Muscle of leg (tissue), 11 donors: ENCODE measurements around the gene TP53AIP1. TPM values are rescaled to one million over a fixed set of nuclear protein-coding genes. Genes with fewer than 3 reads are reported as not detected.

Experiments
- DNase-seq: peaks from one replicate; pipeline ENCODE4 v3.0.0; 2013
- H3K27ac ChIP-seq: one replicate; pipeline ENCODE4 v1.5.1; 2013; ENCODE audit warnings: mild to moderate bottlenecking, low read length, control low read depth
- H3K27me3 ChIP-seq: one replicate; pipeline ENCODE4 v1.6.1; 2013; ENCODE audit warnings: low read length; ENCODE audit not compliant: control insufficient read depth, insufficient read depth
- H3K36me3 ChIP-seq: one replicate; pipeline ENCODE4 v1.6.1; 2013; ENCODE audit warnings: low read length; ENCODE audit not compliant: control insufficient read depth, insufficient read depth
- H3K4me1 ChIP-seq: one replicate; pipeline ENCODE4 v1.6.1; 2013; ENCODE audit warnings: low read length; ENCODE audit not compliant: control insufficient read depth, insufficient read depth
- H3K4me3 ChIP-seq: one replicate; pipeline ENCODE4 v1.5.1; 2013; ENCODE audit warnings: low read length, control low read depth
- H3K9me3 ChIP-seq: replicated peaks from 2 replicates; pipeline ENCODE4 v1.6.1; 2013; ENCODE audit warnings: low read depth, low read length; ENCODE audit not compliant: control insufficient read depth
- WGBS: methylation state at CpG from one replicate; pipeline ENCODE4 v1.1.5; 2013; ENCODE audit warnings: missing lambda C conversion rate; ENCODE audit not compliant: insufficient coverage; 5-methylcytosine and 5-hydroxymethylcytosine counted together
- polyA plus RNA-seq, 8 donors: library from polyadenylated mRNA; unstranded; fragments of 120-200 nt; gene quantifications; one replicate each; pipeline versions ENCODE4 v1.2.1 to v1.2.3, GENCODE V29; 2013; ENCODE audit warnings: inconsistent platforms in 1 of 8, low replicate concordance in 1 of 8; ENCODE audit not compliant: insufficient read length in 8 of 8, insufficient read depth in 1 of 8
- total RNA-seq: library from RNA; stranded (reverse); fragments of 120-200 nt; gene quantifications from one replicate; pipeline ENCODE4 v1.2.4, GENCODE V29; 2013

The TP53AIP1 gene
- total and polyA plus RNA-seq, 9 donors: 0.15 to 2.2 (median 0.24) TPM; not detected in 1

DNA sequence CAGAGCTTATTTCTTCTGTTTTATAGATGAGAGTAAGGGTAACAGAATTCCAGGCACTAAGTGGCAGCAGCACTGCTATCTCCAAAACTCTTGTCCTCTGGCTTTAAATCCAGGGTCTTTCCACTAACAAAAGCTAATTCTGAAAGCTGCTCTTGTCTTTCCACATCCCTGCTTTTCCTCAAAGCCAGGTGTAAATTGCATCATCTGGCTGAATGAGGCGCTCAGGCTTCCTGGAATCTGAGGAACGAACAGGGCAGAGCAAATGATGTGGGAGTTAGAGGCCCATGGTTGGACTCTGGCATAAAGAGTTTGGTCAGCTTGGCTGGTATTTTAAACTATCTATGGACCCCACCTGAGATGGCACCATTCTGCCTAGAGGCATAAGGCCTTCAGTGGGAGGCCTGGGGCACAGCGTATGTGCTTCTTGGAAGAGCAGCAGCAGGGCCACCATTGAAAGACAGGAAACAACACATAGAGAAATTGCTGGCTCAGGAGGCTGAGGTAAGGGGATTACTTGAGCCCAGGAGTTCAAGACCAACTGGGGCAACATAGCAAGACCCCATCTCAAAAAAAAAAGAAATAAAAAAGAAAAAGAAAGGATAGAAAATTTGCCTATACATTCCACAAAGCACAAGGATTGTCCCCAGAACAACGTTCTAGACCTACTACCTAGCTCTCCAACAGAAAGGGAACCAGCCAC lies 49.7 kb downstream of the TP53AIP1 start:
- Histone ChIP-seq H3K27me3 (peaks cover 36% of the 10 kb centered on the region), H3K9me3 (no peaks in the 10 kb centered on the region), H3K27ac (no peak overlapping the region), H3K4me1 (peaks cover 12% of the 10 kb centered on the region), H3K36me3 (no peaks in the 10 kb centered on the region), H3K4me3 (no peak overlapping the region)
- 60% methylated on average over 1 of the region's 4 CpGs for WGBS
- DNase-seq: no peak

DNA sequence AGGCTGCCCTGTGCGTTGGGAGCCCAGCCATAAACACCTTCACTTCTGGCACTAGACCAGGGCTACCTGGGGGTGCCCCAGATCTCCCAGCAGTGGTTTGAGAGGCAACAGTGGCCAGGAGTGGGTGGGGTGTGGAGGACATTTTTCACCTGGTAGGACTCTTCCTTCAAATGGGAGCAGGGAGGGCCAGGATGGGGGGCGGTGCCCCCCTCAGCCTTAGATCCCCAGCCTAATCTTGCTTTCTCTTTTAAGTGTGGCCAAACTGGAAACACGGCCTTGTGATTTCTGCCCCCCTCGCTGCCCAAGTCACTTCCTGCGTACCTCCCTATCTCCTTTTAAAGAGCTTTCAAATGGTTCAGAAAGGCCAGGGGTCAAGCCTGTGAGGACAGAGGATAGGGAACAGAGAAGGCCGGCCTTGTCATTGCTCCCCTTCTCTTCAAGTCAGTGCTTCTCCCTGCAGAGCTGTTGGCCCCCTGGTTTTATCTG lies 50.7 kb downstream of the TP53AIP1 start:
- DNase-seq: no peak
- no peak overlapping the region for H3K27ac ChIP-seq
- 80% methylated on average over 2 of the region's 6 CpGs for WGBS
- H3K9me3 ChIP-seq: no peaks in the 10 kb centered on the region
- H3K4me1 ChIP-seq: peaks cover 12% of the 10 kb centered on the region
- H3K36me3 ChIP-seq: no peaks in the 10 kb centered on the region
- peaks cover 45% of the 10 kb centered on the region for H3K27me3 ChIP-seq
- no peak overlapping the region for H3K4me3 ChIP-seq

DNA sequence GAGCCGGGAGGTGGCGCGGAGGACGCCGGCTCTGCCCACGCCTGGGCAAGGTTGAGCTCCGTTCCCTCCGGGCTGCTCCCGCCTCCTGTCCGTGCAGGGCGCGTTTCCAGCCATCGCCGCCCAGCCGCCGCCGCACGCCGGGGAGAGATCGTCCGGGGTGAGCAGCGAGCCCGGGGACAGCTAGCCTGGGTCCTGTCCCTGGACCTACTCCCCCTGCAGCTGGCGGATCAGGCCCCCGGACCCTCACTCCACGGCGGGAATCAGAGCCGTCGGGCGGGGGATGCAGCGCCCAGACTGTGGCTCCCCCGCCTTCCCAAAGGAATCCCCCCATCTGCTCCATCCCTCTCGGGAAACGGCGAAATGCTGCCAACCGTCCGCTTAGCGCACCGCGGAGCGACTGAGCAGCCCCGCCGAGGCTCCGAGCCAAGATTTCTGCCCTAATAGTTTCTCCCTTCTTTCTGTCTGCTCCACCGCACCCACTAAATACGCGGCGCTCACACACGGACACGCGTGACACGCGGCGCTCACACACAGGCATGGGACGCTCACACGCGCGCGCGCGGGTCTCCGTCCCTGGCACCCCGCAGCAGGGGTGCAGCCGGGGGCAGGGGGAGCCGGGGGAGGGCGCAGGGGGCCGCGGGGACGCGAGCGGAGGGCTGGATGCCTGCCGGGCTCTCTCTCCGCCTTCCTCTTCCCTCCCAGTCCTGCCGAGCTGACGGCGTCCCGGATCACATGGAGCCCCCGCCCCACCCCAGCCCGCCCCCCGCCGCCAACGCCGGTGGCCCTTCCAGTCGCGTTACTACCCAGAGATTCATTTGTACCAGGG lies 51.9 kb downstream of the TP53AIP1 start, which contains the start of gene KCNJ5:
Gene KCNJ5, plus strand, starts transcription at position 814 of the 826 bp plus-strand sequence. CDS start 19,918 bp downstream, outside the sequence.
- peaks cover 12% of the 10 kb centered on the region for H3K4me1 ChIP-seq
- peak; percentile 61 for DNase-seq
- no peaks in the 10 kb centered on the region for H3K9me3 ChIP-seq
- no peak within 1 kb of the TSS for H3K27ac ChIP-seq
- no peaks in the 10 kb centered on the region for H3K36me3 ChIP-seq
- H3K4me3 ChIP-seq: peak within 1 kb of the TSS; percentile 57
- H3K27me3 ChIP-seq: peaks cover 52% of the 10 kb centered on the region
- WGBS: under 1% methylated on average over 68 of the region's 85 CpGs

DNA sequence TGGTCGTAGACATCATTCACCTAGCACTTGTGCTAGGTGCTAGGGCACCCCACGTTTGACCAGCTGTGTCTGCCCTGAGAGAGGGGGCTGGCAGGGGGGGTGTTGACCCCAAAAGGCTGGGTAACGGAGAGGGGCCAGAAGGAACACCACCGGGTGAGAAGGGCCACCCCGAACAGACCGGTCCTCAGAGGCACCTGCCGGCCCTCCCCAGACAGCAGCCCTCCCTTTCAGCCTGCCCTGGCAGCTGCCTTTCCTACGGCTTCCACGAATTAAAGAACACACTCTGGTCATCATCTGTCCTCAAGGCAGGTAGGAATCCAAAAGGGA lies 52.5 kb downstream of the TP53AIP1 start:
- Histone ChIP-seq H3K4me3 (peak overlapping the region; percentile 57), H3K9me3 (no peaks in the 10 kb centered on the region), H3K36me3 (no peaks in the 10 kb centered on the region), H3K4me1 (peaks cover 12% of the 10 kb centered on the region), H3K27ac (no peak overlapping the region), H3K27me3 (peaks cover 55% of the 10 kb centered on the region)
- no peak for DNase-seq
- WGBS: 17% methylated on average over 6 of the region's 9 CpGs

DNA sequence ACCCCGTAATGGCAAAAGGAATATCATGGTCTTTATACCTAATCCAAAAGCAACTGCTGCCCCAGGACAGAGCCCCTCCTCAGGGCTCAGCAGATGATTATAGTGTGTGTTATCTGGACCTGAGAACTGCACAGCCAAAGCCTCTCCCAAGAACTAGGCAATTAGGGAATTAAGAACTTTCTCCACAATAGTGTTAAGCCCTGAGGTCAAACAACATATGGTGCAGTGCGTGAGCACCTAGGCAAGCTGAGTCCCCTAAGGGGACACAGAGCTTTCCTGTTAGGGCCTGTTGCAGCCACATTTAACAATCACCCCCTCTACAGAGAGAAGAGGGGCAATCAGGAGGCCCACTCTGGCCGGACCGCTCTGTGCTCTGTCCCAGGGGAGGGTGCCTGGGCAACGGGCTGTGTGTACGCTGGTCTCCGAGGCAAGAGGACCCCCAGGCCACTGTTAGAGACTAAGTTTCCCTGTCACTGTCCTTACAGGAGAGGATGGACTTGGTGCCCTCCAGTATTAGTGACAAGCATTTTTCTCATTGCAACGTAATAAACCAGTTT lies 52.9 kb downstream of the TP53AIP1 start:
- Histone ChIP-seq H3K4me1 (peaks cover 12% of the 10 kb centered on the region), H3K27me3 (peaks cover 57% of the 10 kb centered on the region), H3K4me3 (no peak overlapping the region), H3K36me3 (no peaks in the 10 kb centered on the region), H3K9me3 (no peaks in the 10 kb centered on the region), H3K27ac (no peak overlapping the region)
- WGBS: 50% methylated on average over 6 of the region's 8 CpGs
- DNase-seq: no peak

DNA sequence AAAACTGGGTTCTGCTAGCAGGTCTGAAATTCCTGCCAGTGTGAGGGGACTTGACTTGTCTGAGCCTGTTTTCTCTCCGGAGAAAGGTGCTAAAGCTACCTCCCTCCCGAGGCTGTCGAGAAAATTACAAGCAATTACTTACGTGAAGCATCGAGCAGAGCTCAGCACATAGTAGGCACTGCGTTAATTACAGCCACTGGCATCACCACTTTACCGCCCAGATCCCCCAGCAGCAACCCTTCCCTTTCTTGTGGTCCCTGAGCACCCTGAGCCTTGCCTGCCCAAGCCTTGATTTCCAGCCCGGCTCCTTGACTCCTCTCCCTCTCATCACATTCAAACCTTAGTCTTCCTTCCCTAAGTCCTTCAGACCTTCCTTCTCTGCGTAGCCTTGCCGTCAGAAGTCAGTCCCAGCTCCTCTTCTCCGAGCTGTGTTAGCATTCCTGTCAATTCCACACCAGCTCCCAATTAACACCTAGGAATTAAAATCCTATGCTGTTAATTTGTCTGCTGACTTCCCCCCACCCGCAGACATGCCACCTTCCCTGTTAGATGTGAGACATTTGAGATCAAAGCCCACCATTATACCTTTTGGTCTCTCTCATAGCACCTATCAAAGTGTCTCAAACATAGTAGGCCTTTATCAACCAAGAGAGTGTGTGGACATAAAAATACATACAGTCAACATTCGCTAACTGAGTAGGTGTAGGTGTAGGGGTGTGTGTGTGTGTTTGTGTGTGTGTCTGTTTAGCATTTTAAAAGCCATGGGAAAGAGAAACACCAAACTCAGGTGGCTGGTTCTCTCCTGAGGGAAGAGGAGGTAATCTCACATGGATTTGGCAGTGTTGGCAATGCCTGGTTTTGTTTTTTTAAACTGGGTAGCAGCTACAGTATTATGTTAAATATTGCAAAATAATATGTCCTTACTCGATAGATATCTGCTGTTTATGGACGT lies 54.4 kb downstream of the TP53AIP1 start:
- no peaks in the 10 kb centered on the region for H3K36me3 ChIP-seq
- no peak overlapping the region for H3K4me3 ChIP-seq
- peaks cover 12% of the 10 kb centered on the region for H3K4me1 ChIP-seq
- DNase-seq: no peak
- H3K27me3 ChIP-seq: peaks cover 54% of the 10 kb centered on the region
- H3K27ac ChIP-seq: no peak overlapping the region
- H3K9me3 ChIP-seq: no peaks in the 10 kb centered on the region
- 46% methylated on average over 11 of the region's 15 CpGs for WGBS

DNA sequence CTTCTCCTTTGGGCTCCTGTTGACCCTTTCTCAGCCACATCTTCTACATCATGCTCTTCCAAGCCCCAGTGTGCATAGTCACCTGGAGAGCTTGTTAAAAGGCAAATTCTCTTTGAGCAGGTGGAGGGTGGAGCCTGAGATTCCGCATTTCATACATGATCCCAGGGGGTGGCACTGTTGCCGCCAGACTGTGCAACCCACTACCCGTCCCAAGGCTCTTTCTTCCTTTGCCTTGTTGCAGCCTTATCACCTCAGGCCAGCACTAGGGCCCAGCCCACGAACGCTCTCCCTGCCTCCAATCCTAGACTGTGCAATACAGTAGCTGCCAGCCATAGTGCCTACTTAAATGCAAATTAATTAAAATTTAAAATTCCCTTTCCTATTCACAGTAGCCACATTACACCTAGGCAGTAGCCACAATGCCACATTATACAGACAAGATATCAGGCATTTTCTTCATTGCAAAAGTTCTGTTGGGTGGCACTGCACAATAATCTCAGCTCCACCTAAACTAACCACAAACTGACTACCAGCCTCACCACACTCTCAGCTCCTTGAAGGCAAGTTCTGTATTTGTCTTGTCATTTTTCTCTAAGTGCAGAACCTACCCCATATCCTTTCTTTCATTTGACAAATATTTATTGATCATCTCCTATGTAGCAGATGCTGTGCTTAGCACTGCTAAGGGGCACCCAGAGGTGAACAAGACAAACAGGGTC lies 56.1 kb downstream of the TP53AIP1 start:
- peaks cover 12% of the 10 kb centered on the region for H3K4me1 ChIP-seq
- peaks cover 52% of the 10 kb centered on the region for H3K27me3 ChIP-seq
- no peak overlapping the region for H3K27ac ChIP-seq
- no peak for DNase-seq
- WGBS: 48% methylated on average over 4 of the region's 5 CpGs
- no peak overlapping the region for H3K4me3 ChIP-seq
- H3K9me3 ChIP-seq: no peaks in the 10 kb centered on the region
- no peaks in the 10 kb centered on the region for H3K36me3 ChIP-seq
